ENCODE measurements around the gene TSFM. TPM values are rescaled to one million over a fixed set of nuclear protein-coding genes. Genes with fewer than 3 reads are reported as not detected.

Gene TSFM
- total and polyA plus RNA-seq, 2 of the 13 experiments (the other 11 are each of a cell fraction or from before 2014, with no cell fraction given) = 29.8 to 68.3 TPM

DNA sequence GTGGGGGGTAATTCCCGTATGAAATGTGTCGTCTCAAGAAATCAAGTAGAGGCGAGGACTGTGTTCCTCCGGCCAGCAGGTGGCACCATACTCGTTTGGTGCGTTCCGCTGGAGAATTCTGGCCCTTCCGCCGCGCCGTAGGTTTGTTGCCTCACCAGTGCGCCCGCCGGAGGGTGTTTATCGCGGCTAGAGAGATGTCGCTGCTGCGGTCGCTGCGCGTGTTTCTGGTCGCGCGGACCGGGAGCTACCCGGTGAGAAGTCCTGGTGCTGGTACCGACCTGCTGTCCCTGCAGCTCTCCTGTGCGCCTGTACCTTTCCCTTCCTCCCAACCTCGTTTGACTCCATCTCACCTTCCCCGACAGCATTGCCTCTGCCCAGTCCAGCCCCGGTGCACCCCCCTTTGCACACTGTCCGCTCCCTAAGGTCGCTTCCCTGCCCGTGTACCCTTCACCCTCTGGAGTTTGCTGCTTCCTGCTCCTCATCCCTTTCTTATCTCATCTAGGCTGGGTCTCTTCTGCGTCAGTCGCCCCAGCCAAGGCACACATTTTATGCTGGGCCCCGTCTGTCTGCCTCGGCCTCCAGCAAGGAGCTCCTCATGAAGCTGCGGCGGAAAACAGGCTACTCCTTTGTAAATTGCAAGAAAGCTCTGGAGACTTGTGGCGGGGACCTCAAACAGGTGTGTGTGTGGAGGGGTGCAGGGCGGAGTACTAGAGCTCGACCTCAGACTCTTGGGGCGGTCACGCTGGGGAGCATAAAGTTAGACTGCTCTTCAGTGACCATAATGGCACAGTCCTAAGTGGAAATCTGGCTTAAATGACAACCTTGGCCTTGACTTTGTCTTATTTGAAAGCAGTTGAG, at the start of gene TSFM (continued):
- TF ChIP-seq ZBTB40 (IDR thresholded peaks at IDR 0.05) = no peak
- peak; percentile 79 for TF ChIP-seq ZBTB40 (CRISPR knock-in tag; IDR thresholded peaks at IDR 0.05)
- TF ChIP-seq SIX4 (CRISPR knock-in tag; IDR thresholded peaks at IDR 0.05) = peak; percentile 54; the same call in 1 of the 2 replicates
- peak; percentile 89 to 94 for TF ChIP-seq POLR2A (IDR thresholded peaks at IDR 0.05; ENCODE audit: insufficient read depth in 1 of 2, low read depth in 2 of 2, low read length in 2 of 2)
- no peak for TF ChIP-seq ATAD3A (CRISPR knock-in tag; IDR thresholded peaks at IDR 0.05)
- TF ChIP-seq PCBP1 (IDR thresholded peaks at IDR 0.05; ENCODE audit: borderline replicate concordance, low read depth, low read length) = peak; percentile 83; the same call in 1 of the 2 replicates
- TF ChIP-seq ISL2 (CRISPR knock-in tag; IDR thresholded peaks at IDR 0.05) = peak; percentile 58; the same call in 1 of the 2 replicates
- TF ChIP-seq ZBTB8A (CRISPR knock-in tag; IDR thresholded peaks at IDR 0.05; ENCODE audit: borderline replicate concordance, low read depth) = no peak
- TF ChIP-seq ZNF549 (CRISPR knock-in tag; IDR thresholded peaks at IDR 0.05) = no peak
- TF ChIP-seq, protein P1, sequence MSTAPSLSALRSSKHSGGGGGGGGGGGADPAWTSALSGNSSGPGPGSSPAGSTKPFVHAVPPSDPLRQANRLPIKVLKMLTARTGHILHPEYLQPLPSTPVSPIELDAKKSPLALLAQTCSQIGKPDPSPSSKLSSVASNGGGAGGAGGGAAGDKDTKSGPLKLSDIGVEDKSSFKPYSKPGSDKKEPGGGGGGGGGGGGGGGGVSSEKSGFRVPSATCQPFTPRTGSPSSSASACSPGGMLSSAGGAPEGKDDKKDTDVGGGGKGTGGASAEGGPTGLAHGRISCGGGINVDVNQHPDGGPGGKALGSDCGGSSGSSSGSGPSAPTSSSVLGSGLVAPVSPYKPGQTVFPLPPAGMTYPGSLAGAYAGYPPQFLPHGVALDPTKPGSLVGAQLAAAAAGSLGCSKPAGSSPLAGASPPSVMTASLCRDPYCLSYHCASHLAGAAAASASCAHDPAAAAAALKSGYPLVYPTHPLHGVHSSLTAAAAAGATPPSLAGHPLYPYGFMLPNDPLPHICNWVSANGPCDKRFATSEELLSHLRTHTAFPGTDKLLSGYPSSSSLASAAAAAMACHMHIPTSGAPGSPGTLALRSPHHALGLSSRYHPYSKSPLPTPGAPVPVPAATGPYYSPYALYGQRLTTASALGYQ (CRISPR knock-in tag; IDR thresholded peaks at IDR 0.05) = peak; percentile 79
- 0 out of 2 replicates have a peak, but pooled peaks have one; percentile 59 for TF ChIP-seq ESRRA (CRISPR knock-in tag; IDR thresholded peaks at IDR 0.05; ENCODE audit: low read depth)
- TF ChIP-seq, protein P2, sequence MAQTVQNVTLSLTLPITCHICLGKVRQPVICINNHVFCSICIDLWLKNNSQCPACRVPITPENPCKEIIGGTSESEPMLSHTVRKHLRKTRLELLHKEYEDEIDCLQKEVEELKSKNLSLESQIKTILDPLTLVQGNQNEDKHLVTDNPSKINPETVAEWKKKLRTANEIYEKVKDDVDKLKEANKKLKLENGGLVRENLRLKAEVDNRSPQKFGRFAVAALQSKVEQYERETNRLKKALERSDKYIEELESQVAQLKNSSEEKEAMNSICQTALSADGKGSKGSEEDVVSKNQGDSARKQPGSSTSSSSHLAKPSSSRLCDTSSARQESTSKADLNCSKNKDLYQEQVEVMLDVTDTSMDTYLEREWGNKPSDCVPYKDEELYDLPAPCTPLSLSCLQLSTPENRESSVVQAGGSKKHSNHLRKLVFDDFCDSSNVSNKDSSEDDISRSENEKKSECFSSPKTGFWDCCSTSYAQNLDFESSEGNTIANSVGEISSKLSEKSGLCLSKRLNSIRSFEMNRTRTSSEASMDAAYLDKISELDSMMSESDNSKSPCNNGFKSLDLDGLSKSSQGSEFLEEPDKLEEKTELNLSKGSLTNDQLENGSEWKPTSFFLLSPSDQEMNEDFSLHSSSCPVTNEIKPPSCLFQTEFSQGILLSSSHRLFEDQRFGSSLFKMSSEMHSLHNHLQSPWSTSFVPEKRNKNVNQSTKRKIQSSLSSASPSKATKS (CRISPR knock-in tag; IDR thresholded peaks at IDR 0.05) = 0 out of 2 replicates have a peak, but pooled peaks have one; percentile 60
- TF ChIP-seq EP300 (IDR thresholded peaks at IDR 0.05; ENCODE audit: low read depth in 2 of 2, low read length in 2 of 2) = peak in 1 of 2 experiments; percentile 21; a peak in 1 of 4 replicates
- TF ChIP-seq EP300 (CRISPR knock-in tag; IDR thresholded peaks at IDR 0.05; ENCODE audit: borderline replicate concordance) = peak; percentile 35; the same call in 1 of the 2 replicates
